ENCODE data around the gene NECTIN4.

NECTIN4 gene

GRCh38 chr1:161083748-161084596 is 5.4 kb downstream of the NECTIN4 start:
- Histone ChIP-seq H2AFZ (ENCODE audit: low read length) (no peak overlapping the region), H3K4me2 (ENCODE audit: low read depth, low read length) (no peak overlapping the region), H3K36me3 (replicated peaks; ENCODE audit: insufficient read depth, low read length) (no peaks in the 10 kb centered on the region), H3K9me2 (replicated peaks; ENCODE audit: insufficient read depth, low read length) (no peaks in the 10 kb centered on the region), H3K27ac (ENCODE audit: low read length) (no peak overlapping the region), H4K20me1 (ENCODE audit: insufficient read depth, low read length) (no peaks in the 10 kb centered on the region), H3F3A (ENCODE audit: insufficient read depth, low read length) (no peaks in the 10 kb centered on the region), H3K9me3 (replicated peaks; ENCODE audit: insufficient read depth, low read length) (no peaks in the 10 kb centered on the region), H3K4me1 (ENCODE audit: low read length) (no peaks in the 10 kb centered on the region), H3K79me2 (ENCODE audit: low read length) (no peaks in the 10 kb centered on the region), H3K4me3 (ENCODE audit: low read length) (no peak overlapping the region), H3K27me3 (replicated peaks; ENCODE audit: insufficient read depth, low read length) (no peaks in the 10 kb centered on the region), H3K9ac (ENCODE audit: low read length) (no peak overlapping the region)
- TF ChIP-seq EZH2phosphoT487 (IDR thresholded peaks at IDR 0.05; ENCODE audit: low read length) (no peak), CTCF (IDR thresholded peaks at IDR 0.05; ENCODE audit: low read length) (no peak), EZH2 (optimal IDR thresholded peaks at IDR 0.05; ENCODE audit: low read depth, low read length) (no peak)
- no peak for DNase-seq

GRCh38 chr1:161082996-161083747 is 6.2 kb downstream of the NECTIN4 start:
- no peak overlapping the region for H3K27ac ChIP-seq (ENCODE audit: low read length)
- H3K9me3 ChIP-seq (replicated peaks; ENCODE audit: insufficient read depth, low read length): no peaks in the 10 kb centered on the region
- no peak overlapping the region for H3K4me3 ChIP-seq (ENCODE audit: low read length)
- H3K4me2 ChIP-seq (ENCODE audit: low read depth, low read length): no peak overlapping the region
- no peak overlapping the region for H2AFZ ChIP-seq (ENCODE audit: low read length)
- no peaks in the 10 kb centered on the region for H3K27me3 ChIP-seq (replicated peaks; ENCODE audit: insufficient read depth, low read length)
- no peak for DNase-seq
- no peaks in the 10 kb centered on the region for H3K79me2 ChIP-seq (ENCODE audit: low read length)
- no peak for TF ChIP-seq CTCF (IDR thresholded peaks at IDR 0.05; ENCODE audit: low read length)
- TF ChIP-seq EZH2phosphoT487 (IDR thresholded peaks at IDR 0.05; ENCODE audit: low read length): no peak
- TF ChIP-seq EZH2 (optimal IDR thresholded peaks at IDR 0.05; ENCODE audit: low read depth, low read length): no peak
- H3F3A ChIP-seq (ENCODE audit: insufficient read depth, low read length): no peaks in the 10 kb centered on the region
- H3K9ac ChIP-seq (ENCODE audit: low read length): no peak overlapping the region
- no peaks in the 10 kb centered on the region for H3K36me3 ChIP-seq (replicated peaks; ENCODE audit: insufficient read depth, low read length)
- H3K4me1 ChIP-seq (ENCODE audit: low read length): no peaks in the 10 kb centered on the region
- no peaks in the 10 kb centered on the region for H4K20me1 ChIP-seq (ENCODE audit: insufficient read depth, low read length)
- no peaks in the 10 kb centered on the region for H3K9me2 ChIP-seq (replicated peaks; ENCODE audit: insufficient read depth, low read length)

GRCh38 chr1:161082483-161082882 is 6.9 kb downstream of the NECTIN4 start:
- H3K9ac ChIP-seq (ENCODE audit: low read length): no peak overlapping the region
- no peaks in the 10 kb centered on the region for H3K9me2 ChIP-seq (replicated peaks; ENCODE audit: insufficient read depth, low read length)
- no peaks in the 10 kb centered on the region for H3F3A ChIP-seq (ENCODE audit: insufficient read depth, low read length)
- H3K4me3 ChIP-seq (ENCODE audit: low read length): no peak overlapping the region
- no peaks in the 10 kb centered on the region for H3K9me3 ChIP-seq (replicated peaks; ENCODE audit: insufficient read depth, low read length)
- no peak for TF ChIP-seq CTCF (IDR thresholded peaks at IDR 0.05; ENCODE audit: low read length)
- no peak for TF ChIP-seq EZH2 (optimal IDR thresholded peaks at IDR 0.05; ENCODE audit: low read depth, low read length)
- no peak for TF ChIP-seq EZH2phosphoT487 (IDR thresholded peaks at IDR 0.05; ENCODE audit: low read length)
- no peaks in the 10 kb centered on the region for H4K20me1 ChIP-seq (ENCODE audit: insufficient read depth, low read length)
- no peaks in the 10 kb centered on the region for H3K79me2 ChIP-seq (ENCODE audit: low read length)
- no peaks in the 10 kb centered on the region for H3K36me3 ChIP-seq (replicated peaks; ENCODE audit: insufficient read depth, low read length)
- H3K4me2 ChIP-seq (ENCODE audit: low read depth, low read length): no peak overlapping the region
- H3K27me3 ChIP-seq (replicated peaks; ENCODE audit: insufficient read depth, low read length): no peaks in the 10 kb centered on the region
- H3K4me1 ChIP-seq (ENCODE audit: low read length): no peaks in the 10 kb centered on the region
- no peak overlapping the region for H2AFZ ChIP-seq (ENCODE audit: low read length)
- H3K27ac ChIP-seq (ENCODE audit: low read length): no peak overlapping the region
- DNase-seq: no peak

Data from MM.1S (cell line).